ENCODE data around the gene PPP2R2B.

PPP2R2B gene

DNA sequence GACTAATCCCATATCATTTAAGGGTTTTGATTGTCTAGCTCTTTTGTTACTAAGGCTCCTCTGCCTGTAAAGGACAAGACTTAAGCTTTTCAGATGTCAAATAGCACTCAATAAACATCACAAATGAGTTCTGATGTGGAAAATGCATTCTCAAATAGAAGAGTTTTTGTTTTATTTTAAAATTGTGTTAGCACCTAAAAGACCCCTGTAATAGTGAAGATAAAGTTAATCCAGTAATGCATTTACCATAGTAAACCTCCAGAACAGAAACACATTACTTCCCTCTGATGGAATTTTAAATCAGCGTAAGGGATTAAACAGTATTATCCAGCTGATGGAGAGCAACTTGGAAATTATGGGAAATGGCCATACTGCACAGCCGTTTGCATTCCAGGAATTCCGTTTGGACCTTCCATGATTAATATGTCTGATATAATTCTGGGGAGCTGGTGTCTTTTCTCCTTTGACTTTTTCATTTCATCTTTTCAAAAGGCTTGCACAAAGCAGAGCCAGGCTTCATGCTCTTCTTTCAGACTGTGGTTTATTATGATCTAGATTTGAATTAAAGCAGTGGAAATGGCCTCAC is 105.6 kb downstream of the PPP2R2B start:
- DNase-seq (ENCODE audit: low read depth): no peak
- no peak for TF ChIP-seq CTCF (IDR thresholded peaks at IDR 0.05; ENCODE audit: control insufficient read depth, insufficient read depth, low read depth, low read length, missing control alignments)
- no peak overlapping the region for H3K4me3 ChIP-seq (ENCODE audit: control insufficient read depth, low read depth, low read length)

DNA sequence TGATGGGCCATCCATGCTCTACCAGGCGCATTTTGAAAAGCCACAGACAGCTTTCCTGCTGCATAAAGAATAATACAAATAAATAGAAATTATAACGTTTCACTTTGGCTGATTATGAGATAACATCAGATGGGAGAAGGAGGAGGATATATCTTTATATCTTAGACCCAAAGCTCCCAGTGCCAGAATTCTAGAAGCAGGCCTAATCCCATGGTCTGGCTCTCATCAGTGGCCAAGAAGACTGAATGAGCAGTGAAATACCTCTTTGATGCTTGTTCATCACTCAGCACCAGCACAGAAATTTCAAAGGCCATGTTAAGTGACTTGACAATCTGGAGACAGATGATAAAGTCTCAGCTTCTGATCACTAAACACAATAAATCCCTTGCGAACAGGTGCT is 107.6 kb downstream of the PPP2R2B start:
- DNase-seq (ENCODE audit: low read depth): no peak
- H3K4me3 ChIP-seq (ENCODE audit: control insufficient read depth, low read depth, low read length): no peak overlapping the region
- no peak for TF ChIP-seq CTCF (IDR thresholded peaks at IDR 0.05; ENCODE audit: control insufficient read depth, insufficient read depth, low read depth, low read length, missing control alignments)

DNA sequence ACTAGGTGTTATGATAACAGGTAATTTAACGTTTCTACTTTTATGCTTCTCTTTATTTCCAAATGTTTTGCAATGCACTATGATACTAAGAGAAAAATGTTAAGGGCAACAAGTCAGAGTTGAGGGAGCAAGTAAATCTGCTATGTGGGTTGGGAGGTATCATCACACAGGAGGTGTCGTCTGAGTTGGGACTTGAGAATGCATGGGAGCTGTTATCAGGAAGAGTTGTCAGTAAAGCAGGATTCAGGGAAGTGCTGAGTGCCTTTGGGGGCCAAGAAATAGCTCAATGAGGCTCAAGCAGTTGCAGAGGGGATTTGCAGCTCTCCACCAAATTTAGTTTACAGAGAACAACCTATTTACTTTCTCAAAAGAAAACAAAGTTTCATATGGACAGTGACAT is 108.0 kb downstream of the PPP2R2B start:
- no peak for TF ChIP-seq CTCF (IDR thresholded peaks at IDR 0.05; ENCODE audit: control insufficient read depth, insufficient read depth, low read depth, low read length, missing control alignments)
- H3K4me3 ChIP-seq (ENCODE audit: control insufficient read depth, low read depth, low read length): no peak overlapping the region
- DNase-seq (ENCODE audit: low read depth): no peak

GRCh38 chr5:146767534-146767933 is 111.0 kb downstream of the PPP2R2B start:
- DNase-seq (ENCODE audit: low read depth): no peak
- no peak overlapping the region for H3K4me3 ChIP-seq (ENCODE audit: control insufficient read depth, low read depth, low read length)
- TF ChIP-seq CTCF (IDR thresholded peaks at IDR 0.05; ENCODE audit: control insufficient read depth, insufficient read depth, low read depth, low read length, missing control alignments): no peak

DNA sequence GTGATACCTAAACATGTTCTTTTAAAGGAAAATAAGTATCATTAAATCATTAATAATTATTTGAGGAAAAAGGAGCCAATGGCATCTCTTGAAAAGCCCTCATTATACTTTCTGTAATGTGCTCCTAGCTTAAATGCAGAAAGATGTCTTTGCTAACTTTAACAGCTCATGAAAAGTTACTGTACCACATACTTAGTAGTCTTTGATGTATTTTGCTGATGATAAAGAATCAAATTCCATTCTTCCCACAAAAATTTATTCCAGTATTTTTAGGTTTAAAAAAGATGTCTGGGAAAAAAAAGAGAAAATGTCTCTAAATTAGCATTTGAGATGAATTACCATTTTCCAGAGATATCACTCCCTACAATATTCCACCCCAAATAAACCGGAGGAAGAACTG is 112.5 kb downstream of the PPP2R2B start:
- no peak overlapping the region for H3K4me3 ChIP-seq (ENCODE audit: control insufficient read depth, low read depth, low read length)
- no peak for DNase-seq (ENCODE audit: low read depth)
- TF ChIP-seq CTCF (IDR thresholded peaks at IDR 0.05; ENCODE audit: control insufficient read depth, insufficient read depth, low read depth, low read length, missing control alignments): no peak

GRCh38 chr5:146765089-146765832 is 113.3 kb downstream of the PPP2R2B start:
- peak; percentile 10 for DNase-seq (ENCODE audit: low read depth)
- TF ChIP-seq CTCF (IDR thresholded peaks at IDR 0.05; ENCODE audit: control insufficient read depth, insufficient read depth, low read depth, low read length, missing control alignments): no peak
- no peak overlapping the region for H3K4me3 ChIP-seq (ENCODE audit: control insufficient read depth, low read depth, low read length)

Data from AG09309 (cell line).